HepG2 (cell line): ENCODE data around the gene SH2D6. TPM values are rescaled to one million over a fixed set of nuclear protein-coding genes. Genes with fewer than 3 reads are reported as not detected.
A peak's percentile ranks its signal among the peaks of the same experiment; 100 is the strongest.

Experiments used
- GABPA ChIP-seq, 2 experiments: IDR thresholded peaks; 2 replicates each; pipeline ENCODE4 v1.6.1; 2011 to 2016; ENCODE audit warnings: low read depth in 2 of 2, low read length in 1 of 2, missing biosample characterization in 1 of 2, missing genetic modification characterization in 1 of 2
- HNF1B ChIP-seq: sonication (generic); formaldehyde crosslinking; IDR thresholded peaks from 2 replicates; pipeline ENCODE4 v1.5.1; 2020; ENCODE audit warnings: mild to moderate bottlenecking, moderate library complexity, missing genetic modification reagents
- LRRFIP1 ChIP-seq: sonication (generic); formaldehyde crosslinking; conservative IDR thresholded peaks from 2 replicates; pipeline ENCODE4 v1.4.0; 2020; ENCODE audit warnings: missing genetic modification reagents
- PHF21A ChIP-seq: sonication (generic); formaldehyde crosslinking; IDR thresholded peaks from 2 replicates; pipeline ENCODE4 v1.5.0; 2020; ENCODE audit warnings: mild to moderate bottlenecking, missing genetic modification reagents
- REST ChIP-seq, 2 experiments: IDR thresholded peaks; 2 replicates each; pipeline ENCODE4 v1.6.1; 2011 to 2012; ENCODE audit warnings: low read length in 2 of 2, borderline replicate concordance in 1 of 2, low read depth in 1 of 2, mild to moderate bottlenecking in 1 of 2, moderate library complexity in 1 of 2
- SRSF9 ChIP-seq: fragments of 200-400 bp; formaldehyde crosslinking; IDR thresholded peaks from 2 replicates; pipeline ENCODE4 v1.6.1; 2018; ENCODE audit warnings: borderline replicate concordance, mild to moderate bottlenecking, low read depth, low read length; ENCODE audit not compliant: insufficient read depth, poor library complexity, severe bottlenecking
- ZNF407 ChIP-seq: sonication (generic); formaldehyde crosslinking; IDR thresholded peaks from one replicate; pipeline ENCODE4 v1.5.1; 2020; ENCODE audit warnings: mild to moderate bottlenecking, missing genetic modification reagents; ENCODE audit errors: not compliant biosample characterization
- ZNF451 ChIP-seq: sonication (generic); formaldehyde crosslinking; IDR thresholded peaks from 2 replicates; pipeline ENCODE4 v1.5.0; 2020; ENCODE audit warnings: mild to moderate bottlenecking, missing genetic modification reagents
- ZNF558 ChIP-seq: sonication (generic); formaldehyde crosslinking; IDR thresholded peaks from 2 replicates; pipeline ENCODE4 v1.9.0; 2022; ENCODE audit warnings: mild to moderate bottlenecking, missing genetic modification reagents, borderline replicate concordance
- ZNF562 ChIP-seq: sonication (generic); formaldehyde crosslinking; IDR thresholded peaks from 2 replicates; pipeline ENCODE4 v1.8.0; 2022; ENCODE audit warnings: missing genetic modification reagents, borderline replicate concordance
- polyA plus RNA-seq, 8 experiments: library from polyadenylated mRNA; depleted of rRNA in 3 of 8; stranded (reverse) in 7 of 8; unstranded in 1 of 8; fragments of >200 nt; fragmentation: Illumina TruSeq in 4 of 8; extraction: Trizol in 4 of 8; gene quantifications; 2 replicates each; pipeline versions ENCODE4 v1.2.1 to v1.2.3, GENCODE V29; 2011 to 2016; ENCODE audit warnings: low read depth in 4 of 8, missing spikeins in 1 of 8, mixed read lengths in 1 of 8; ENCODE audit not compliant: insufficient read depth in 1 of 8
- total RNA-seq, 5 experiments: library from RNA; depleted of rRNA; stranded (reverse); fragments of >200 nt; fragmentation: Illumina TruSeq; extraction: Trizol; gene quantifications; 2 replicates each; pipeline ENCODE4 v1.2.3, GENCODE V29; 2016; ENCODE audit warnings: low read depth in 1 of 5

The SH2D6 gene
- total and polyA plus RNA-seq, 2 of the 13 experiments (the other 11 are each of a cell fraction or from before 2014, with no cell fraction given), result 0.11 to 0.26 TPM

GRCh38 chr2:85390941-85391669, 27.4 kb upstream of the SH2D6 start (continued):
- no peak for TF ChIP-seq ZNF562
- no peak for TF ChIP-seq LRRFIP1
- peak; percentile 73; the same call in 1 of the 2 replicates for TF ChIP-seq HNF1B (CRISPR knock-in tag)
- no peak for TF ChIP-seq PHF21A (CRISPR knock-in tag)
- no peak for TF ChIP-seq SRSF9
- TF ChIP-seq REST (IDR thresholded peaks at IDR 0.05; ENCODE audit: borderline replicate concordance in 1 of 2, low read depth in 1 of 2, low read length in 2 of 2), result no peak
- TF ChIP-seq ZNF407 (CRISPR knock-in tag), result peak; percentile 41
- no peak for TF ChIP-seq GABPA (IDR thresholded peaks at IDR 0.05; ENCODE audit: low read depth, low read length)
- TF ChIP-seq GABPA (CRISPR knock-in tag; IDR thresholded peaks at IDR 0.05; ENCODE audit: low read depth), result peak; percentile 33; the same call in 1 of the 2 replicates
- no peak for TF ChIP-seq ZNF451 (CRISPR knock-in tag)
- TF ChIP-seq ZNF558 (CRISPR knock-in tag), result no peak
